NCI-H2196 (cell line): ENCODE measurements around the gene HAUS8.

Experiments used
- DNase-seq: peaks from one replicate; lab custom pipeline; 2025; ENCODE audit not compliant: unreplicated experiment; lab: John Stamatoyannopoulos, UW

The HAUS8 gene

GRCh38 chr19:17001603-17002183 is 73.6 kb downstream of the HAUS8 start:
- no peak for DNase-seq
